ENCODE data around the gene MSI2.
A peak's percentile ranks its signal among the peaks of the same experiment; 100 is the strongest.

MSI2 gene

DNA sequence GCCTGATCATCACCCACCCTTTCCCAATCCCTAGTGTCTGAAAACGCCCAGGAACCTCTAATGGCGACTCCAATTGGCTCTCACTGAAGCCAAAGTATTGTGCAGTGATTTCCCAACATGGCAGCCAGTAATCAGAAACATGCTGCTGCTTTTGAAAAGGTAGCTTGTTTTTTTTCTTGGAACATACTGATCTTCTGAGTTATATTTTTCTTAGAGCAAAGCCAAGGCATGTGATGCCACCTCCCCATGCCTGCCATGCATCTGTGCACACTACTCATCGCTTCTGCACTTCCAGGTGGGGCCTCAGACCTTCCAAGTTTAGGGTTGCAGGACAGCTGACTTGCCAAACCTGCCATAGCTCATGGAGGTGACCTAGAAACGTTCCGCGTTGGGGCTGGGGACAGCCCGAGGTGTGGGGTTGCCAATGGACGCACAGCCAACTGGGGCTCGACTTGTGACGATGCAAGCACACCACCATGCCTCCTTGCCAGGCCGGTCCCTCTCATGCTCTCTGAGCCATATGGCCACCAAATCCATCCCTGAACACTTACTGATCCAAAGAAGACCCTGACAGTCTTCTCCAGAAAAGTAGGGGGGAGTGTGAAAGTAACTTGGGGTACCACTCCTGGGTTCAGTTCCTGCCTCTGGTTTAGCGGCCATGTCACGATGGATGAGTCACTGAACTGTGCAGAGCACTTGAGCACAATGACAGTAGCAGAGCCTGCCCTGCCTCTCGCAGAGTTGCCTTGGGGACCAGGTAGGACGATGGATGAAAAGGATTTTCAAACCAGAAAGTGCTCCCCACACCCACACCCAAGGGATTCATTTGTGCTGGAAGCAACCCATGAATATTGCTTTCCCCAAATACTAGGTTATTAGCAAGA lies 333.1 kb downstream of the MSI2 start:
- no peak for FAIRE-seq

DNA sequence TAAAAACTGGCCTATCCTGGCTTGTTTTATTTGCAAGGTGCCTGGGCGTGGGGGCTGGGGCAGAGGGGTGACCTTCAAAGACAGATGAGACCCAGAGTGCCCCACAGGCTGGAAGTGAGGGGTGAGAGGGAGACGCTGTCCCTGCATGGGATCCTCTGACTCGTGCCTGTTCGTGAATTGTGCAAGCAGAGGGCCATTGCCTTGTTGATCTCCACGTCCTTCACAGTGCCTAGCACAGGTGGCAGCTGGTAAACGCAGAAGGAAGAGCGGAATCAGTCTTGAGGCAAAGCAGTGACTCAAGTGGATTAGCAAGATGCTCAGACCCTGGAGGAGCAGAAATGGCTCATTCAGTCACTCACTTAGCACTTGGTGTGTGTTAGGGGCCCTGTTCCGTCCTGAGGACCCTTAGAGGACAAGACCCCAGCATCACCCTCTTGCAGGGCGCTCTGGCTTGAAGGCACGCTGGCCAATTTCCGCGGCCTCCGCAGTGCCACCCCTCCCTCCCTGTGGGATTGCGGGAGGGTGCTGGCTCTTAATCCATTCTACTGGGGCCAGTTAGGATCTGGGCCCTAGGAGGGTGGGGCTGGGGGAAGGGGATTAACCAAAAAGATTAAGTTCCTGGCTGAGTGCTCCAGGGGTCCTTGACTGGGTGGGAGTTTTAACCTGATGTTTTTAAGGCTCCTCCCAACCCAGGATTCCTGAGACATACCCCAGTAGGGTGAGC lies 337.6 kb downstream of the MSI2 start:
- FAIRE-seq, result no peak

DNA sequence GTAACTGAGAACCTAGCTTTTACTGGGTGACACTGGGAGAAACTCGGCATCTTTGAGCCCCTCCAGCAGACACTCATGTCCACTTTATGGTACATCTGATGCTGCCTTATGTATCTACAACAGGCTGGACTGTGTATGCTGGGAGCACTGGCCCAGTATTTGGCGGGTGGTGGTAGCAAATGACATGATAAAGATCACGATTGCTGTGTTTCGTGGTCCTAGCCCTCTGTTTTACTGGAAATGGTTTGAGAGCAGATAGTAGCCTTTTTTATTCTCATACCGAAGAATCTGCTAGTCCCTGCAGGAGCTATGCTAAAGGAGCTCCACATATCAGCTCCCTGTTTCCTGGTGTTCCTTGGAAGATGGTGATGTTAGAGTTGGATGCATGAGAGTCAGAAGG lies 338.4 kb downstream of the MSI2 start:
- no peak for FAIRE-seq

DNA sequence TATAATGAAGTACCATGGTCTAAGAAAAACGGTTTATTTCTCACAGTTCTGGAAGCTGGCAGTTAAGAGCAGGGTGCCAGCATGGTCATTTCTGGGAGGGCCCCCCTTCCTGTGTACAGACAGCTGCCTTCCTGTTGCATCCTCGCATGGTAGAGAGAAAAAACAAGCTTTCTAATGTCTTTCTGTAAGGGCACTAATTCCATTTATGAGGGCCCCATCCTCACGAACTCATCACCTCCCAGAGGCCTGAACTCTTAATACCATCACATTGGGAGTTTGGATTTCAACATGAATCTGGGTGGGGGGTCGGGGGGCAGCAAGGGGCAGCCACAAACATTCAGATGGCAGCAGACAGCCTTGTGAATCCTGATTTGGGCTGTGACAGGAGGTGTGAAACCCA lies 339.1 kb downstream of the MSI2 start:
- no peak for FAIRE-seq

DNA sequence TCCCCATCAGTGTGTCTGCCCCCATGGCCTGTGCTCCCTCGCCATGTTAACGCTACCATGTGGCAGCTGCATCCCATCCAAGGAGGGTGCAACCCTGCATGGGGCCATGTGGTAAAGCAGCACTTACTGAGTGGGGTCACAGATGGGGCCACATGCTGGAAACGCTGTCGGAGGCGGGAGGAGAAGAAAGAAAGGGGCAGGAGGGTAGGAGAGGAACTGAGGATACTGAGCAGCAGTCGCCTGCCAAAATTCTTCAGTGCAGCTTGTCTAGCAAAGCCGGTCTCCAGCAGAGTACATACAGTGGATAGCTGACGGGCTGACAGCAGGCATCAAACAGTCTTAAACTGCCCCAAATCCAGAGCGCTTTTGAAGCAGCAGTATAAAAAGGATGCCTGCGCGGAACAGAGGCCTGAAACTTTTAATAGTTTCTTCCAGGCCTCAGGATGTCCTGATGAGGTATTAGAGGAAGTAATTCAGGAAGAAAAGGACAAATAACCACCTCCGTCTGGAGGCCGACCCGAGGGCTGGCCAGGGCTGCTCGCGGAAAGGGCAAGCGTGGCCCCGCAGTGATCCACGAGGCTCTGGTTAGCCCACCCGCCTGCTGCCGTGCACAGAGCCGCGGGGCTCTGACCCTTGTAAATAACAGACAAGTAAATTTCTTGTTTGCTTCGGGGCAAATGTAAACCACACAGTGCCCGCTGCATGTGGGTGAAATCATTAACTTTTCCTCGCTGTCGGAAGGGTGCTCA lies 339.8 kb downstream of the MSI2 start:
- FAIRE-seq, result no peak

DNA sequence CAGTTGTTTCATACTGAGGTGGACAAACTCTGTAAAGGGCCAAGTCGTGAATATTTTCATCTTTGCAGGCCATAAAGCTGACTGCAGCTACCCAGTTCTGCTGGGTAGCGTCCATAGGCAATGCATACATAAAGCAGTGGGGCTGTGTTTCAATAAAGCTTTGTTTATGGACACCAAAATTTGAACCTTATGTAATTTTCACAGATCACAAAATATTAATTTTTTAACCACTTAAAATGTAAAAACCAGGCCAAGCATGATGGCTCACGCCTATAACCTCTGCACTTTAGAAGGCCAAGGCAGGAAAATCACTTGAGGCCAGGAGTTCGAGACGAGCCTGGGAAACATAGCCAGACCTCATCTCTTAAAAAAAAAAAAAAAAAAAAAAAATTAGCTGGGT lies 340.8 kb downstream of the MSI2 start:
- FAIRE-seq, result no peak

DNA sequence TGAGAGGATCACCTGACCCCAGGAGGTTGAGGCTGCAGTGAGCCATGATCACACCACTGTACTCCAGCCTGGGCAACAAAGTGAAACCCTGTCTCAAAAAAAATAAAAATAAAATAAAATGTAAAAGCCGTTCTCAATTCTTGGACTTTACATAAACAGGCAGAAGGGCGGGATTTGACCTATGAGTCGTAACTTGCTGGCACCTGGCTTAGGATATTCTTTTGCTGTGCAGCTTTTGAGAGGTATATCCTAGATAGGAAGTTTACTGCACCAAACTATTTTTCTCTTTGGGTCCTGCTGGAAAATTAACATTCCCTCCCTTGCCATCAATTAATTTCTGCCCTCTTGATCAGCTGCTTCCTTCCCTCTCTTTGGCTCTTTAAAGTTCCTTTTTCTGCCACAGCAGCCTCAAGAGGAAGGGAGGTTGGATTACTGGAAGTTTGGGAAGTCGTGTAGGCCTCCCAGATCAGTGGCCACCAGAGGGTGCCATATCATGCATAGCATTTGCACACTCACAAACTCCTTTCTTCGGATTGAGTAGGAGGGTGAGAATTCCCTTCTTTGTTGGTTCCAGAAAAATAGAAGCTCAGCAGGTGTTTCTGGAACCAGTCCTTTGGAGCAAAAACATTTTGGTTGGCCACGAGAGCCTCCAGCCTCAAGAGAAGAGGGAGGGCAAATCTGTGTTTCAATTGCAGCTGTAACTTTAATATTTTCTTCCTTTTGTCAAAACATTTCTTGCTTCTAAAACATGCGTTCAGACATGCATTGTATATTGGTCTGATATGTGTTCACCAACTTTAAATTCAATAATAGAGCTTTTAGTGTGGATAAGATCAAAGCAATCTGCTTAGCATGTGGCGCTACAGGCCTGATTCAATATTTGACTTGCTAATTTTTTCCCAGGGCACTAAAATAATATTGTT lies 341.5 kb downstream of the MSI2 start:
- FAIRE-seq, result peak; percentile 92

DNA sequence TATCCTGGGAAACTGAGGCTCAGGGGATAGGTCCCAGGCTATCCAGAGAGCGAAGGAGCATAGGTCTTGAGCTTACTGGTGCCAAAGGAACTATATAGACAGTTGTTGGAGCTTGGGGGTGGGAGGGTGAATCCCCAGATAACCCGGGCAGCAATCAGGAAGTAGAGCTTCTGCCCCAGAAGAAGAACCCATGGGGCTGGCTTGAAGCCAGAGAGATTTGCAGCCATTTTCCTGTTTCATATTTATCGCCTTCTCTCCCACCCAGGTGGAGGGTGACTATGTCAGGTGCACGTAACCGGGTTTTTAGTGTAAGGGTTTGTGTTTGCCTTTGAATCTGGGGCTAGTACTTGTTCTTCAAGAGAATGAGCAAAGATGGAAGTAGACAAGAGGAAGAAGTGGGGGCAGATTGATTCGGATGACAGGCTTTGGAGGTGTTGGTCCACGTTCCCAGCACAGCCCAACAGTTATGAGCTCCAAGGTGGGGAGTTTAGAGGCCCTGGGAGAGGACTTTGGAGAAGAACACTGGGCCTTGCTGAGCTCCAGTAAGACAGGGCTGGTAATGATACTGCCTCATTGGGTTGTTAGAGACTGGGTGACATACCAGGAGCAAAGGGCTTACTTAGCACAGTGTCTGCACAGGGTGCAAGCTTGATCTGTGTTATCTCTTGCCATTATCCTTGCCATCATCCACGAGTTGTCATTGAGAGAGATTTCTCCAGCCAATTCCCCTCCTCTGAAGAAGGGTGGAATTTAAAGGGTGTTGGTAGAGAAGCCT lies 343.1 kb downstream of the MSI2 start:
- no peak for FAIRE-seq

DNA sequence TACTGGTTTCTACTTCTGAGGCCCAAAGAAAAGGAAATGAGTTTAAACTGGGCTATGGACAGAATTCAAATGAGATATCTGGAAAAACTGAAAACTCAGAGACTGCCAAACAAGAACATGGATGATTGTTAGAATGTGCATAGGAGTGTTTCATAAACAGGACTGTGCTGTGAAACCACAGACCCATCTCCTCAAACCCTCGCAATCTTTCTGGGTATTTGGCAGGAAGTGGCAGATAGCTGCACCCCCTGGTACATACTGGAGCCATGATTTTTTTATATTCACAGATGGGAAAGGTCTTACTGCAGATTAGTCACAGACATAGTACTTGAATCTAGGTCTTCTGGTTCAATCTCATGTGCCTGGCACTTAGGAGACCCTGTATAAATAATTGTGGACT lies 343.8 kb downstream of the MSI2 start:
- no peak for FAIRE-seq

DNA sequence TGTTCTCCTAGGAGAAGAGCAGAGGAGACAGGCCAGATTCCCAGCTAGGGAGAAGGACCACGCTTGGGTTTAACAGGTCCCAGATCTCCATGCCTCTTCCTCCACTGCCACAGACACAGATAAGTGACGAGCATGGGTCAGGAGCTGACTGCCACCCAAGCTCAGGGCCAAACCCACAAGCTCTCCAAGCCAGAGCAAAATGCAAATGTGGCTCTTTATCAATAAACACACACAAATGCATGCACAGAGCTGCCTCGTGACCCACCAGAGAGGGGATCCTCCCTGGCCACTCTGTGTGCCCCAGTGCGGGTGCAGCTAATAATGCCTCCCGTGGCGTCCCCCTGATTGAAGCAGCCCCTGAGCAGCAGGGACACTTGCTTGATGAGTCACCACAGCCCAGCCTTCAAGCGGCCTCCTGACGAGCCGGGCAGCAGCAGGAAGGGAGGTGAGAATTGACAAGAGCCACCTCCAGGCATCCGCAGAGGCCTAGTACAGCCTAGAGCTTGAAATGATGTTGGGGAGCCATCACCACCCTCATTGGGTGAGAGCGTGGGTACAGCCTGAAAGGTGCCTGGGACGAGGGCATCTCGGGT lies 344.9 kb downstream of the MSI2 start:
- FAIRE-seq, result no peak

DNA sequence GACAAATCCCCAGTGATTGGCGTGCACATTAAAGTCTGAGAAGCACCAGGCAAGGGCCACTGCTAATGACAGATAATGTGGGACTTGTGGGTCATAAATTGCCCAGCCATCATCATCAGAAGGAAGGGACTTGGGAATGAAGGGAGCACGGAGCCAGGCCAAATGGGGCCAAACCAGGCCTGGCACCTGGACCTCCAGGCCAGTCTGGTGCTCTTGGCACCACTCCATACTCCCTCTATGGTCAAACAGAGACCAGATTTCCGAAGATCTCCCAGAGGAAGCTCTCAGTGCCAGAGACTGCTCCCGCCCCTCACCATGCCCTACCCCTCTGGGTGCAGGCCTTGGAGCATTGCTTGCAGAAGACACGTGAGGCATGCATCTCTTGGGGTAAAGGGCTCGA lies 346.6 kb downstream of the MSI2 start:
- no peak for FAIRE-seq

DNA sequence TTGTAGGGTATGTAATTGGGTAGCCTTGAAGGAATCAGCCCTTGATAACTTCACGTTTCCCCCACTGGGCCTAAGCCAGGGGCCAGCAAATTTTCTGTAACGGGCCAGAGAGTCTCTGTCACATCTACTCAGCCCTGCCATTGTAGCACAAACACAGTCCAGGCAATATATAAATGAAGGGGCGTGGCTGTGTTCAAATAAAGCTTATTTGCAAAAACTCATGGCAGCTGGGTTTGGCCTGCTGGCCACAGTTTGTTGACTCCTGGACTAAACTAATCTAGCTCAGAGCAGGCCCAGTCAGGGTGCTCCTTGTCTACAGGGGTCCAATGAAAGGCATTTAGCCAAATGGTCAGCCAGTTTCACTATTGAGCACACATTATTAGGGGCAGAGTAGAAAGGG lies 347.2 kb downstream of the MSI2 start:
- no peak for FAIRE-seq

DNA sequence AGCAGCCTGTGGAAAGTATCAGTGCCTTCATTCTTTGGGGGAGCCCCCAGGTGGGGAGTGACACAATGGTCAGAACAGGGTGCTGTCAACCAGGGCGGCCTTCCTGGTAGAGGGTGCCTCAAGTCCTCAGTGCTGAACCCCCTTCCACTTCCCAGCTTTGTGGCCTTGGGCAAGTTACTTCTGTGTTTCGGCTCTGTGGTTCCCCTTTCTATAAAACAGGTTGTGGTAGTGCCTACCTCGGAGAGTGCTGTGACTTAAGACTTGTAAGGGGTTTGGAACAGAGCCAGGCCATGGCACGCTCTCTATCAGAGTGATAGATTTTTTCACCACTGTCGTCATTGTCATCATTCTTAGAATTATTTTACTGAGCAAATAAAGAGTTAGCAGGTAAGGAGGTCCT lies 347.7 kb downstream of the MSI2 start:
- FAIRE-seq, result no peak

DNA sequence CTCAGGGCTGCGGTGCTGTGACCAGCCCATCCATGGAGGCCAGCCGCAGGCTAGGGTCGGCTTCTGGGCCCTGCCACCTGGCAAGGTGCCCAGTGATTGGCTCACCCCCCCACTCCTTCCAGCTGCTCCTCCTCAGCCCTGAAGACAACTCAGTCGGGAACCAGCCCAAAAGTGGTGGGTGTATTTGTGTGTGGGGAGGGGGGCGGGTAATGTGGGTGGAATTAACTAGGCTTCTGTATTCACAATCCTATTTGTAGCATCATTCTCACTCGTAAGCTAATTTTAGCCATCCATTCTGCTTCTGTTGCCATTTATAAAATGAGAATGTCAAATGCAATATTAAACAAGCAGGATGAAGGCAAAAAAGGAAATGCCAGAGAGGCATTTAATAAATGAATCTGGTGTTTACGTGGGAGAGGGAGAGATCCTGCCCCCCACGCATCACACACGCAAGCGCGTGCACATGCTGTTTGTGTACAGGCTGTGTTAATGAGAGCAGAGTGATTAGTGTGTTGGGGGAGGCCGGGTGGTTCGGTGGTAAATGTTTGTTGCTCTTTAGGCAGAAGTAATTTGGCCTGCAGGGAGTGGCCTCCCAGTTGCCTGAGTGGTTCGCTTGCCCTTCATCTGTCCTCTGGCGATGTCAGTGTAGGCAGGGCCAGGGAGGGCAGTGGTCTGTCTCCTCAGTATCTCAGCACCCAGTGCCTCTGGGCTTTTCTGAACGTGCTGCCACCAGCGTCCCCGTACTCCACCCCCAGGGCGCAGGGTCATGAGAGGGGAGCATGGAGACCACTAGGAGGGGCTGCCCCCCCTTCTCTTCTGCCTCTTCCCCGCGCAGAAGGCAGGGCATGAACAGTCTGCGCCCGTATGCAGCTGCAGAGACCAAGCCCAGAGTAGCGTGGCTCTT lies 348.7 kb downstream of the MSI2 start:
- no peak for FAIRE-seq

DNA sequence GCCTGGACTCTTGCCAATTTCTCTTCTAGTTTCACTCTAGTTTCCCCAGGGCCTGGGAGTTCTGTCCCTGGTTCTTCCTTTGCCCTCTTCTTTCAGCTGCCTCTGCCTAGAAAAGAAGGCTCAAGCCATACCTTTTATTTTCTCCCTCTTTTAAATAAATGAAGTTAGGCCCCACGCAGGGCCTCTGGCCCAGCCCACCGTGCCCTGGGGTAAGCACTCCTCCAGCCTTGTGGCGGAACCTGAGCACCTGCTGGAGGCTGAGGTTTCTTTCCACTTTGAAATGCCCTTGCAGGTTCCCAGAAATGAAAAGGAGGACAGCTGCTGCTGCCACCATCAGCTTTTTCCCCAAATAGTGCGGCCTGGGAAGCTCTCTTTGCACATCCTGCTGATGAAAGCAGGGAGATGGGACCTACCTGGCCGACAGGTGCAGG lies 349.4 kb downstream of the MSI2 start:
- no peak for FAIRE-seq

DNA sequence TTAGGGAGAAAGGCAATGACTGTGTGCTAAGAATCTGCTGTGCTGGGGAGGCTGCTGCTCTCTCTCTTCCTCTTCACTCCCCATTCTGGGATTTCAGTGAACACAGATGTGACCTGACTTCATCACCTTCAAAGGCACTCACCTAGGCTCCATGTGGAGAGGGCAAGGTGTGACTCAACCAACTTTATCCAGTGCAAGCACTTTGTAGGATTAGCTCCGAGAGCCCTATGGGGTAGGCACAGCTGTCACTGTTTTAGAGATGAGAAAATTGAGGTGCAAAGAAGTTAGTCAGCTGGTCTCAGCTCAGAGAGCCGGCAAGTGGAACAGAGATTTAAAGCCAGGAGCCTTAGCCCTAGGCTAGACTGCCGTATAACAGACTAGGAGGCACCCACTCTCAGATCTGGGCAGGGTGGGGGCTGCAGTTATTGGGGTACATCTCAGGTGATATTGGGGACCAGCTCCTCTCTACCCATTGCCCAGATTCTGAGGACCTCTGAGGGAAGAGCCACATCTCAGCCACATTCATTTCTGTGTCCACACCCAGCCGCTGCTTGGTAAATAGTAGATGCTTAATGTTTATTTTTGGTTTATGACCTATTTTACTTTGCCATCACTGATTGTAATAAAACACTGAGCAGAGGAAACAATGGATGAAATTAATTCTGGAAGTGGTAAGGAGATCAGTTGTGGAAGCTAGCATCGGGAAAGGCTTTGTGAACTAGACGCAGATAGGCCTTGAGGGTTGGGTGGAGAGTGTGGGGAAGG lies 350.0 kb downstream of the MSI2 start:
- FAIRE-seq, result no peak

DNA sequence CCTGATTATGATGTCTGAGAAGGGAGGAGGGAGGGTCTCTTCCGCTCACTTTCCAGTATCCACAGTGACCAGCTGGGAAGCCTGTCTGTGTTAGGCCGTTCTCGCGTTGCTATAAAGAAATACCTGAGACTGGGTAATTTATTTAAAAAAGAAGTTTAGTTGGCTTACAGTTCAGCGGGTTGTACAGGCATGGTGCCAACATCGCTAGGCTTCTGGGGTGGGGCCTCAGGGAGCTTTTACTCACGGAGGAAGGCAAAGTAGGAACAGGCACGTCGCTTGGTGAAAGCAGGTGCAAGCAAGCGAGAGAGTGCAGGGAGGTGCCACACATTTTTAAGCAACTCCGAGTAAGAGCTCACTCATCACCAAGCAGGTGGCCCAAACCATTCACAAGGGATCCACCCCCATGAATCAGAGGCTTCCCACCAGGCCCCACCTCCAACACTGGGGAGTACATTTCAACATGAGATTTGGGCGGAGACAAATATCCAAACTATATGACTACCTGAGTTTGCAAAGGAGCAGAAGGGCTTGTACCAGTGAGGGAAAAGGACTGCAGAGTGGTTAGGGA lies 351.3 kb downstream of the MSI2 start:
- no peak for FAIRE-seq

DNA sequence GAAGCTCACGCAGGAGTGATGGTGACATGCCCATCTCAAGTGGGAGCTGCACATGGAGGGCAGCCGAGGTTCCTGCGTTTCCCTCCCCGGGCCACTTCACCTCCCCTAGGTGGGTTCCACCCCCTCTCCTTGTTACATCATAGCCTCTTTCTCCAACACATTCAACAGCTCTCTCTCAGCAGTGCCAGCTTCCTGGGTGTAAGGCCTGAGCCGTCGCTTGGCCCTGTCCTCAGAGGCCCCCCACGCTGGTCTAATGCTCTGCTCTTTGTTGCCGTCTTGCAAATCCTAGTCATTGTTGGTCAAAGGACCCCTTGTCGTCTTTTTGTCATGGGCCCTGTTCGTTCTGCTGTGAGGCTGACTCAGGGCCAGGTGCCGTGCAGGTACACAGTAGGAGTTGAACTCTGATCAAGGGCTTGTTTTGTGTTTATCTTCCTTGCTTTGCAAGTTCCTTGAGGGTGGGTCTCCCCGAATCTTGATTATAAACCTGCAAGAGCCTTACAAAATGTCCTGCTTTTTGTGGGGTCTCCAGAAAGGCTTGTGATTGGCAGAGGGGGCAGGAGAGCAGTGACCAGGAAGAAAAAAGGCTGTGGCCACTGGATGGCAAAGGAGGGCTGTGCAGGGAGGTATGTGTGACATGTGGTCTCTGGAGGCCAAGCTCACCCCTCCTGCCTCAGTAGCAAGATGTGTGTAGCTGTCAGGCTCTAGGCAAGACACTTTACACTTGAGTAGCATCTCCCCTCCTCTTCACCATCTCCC lies 352.2 kb downstream of the MSI2 start:
- FAIRE-seq, result no peak
